ENCODE data around the gene RGS2.

RGS2 gene

GRCh38 chr1:192812420-192813209 is 3.8 kb downstream of the RGS2 start:
- DNase-seq: no peak
- in situ Hi-C loops (cut with HindIII; ENCODE audit: low pct_ligation_motif_present, low pct_unique_long_range_greater_than_20kb, low sequenced_read_pairs): loop anchor here (25.0 kb wide), 1 partner anchor 200 kb away; no protein-coding TSS in a partner anchor

DNA sequence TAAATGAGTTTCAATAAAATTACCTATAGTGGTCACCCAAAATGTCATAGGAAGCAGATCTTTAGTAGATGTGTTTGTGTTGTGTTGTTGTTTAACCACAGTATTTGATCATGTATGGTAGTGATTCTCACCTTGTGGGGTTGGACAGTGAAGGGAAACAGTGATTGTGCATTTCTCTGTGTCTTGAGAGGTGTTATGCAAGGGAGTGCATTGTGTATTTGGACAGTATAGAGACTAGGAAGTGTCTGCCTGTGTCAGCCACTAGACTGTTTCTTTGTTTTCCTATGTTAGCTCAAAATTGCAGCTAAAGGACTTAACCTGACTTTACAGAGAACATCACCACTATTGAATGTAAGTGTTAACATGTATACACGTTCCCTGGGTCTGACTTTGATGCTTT is 6.0 kb downstream of the RGS2 start:
- in situ Hi-C loops (cut with HindIII; ENCODE audit: low pct_ligation_motif_present, low pct_unique_long_range_greater_than_20kb, low sequenced_read_pairs): loop anchor here (25.0 kb wide), 1 partner anchor 197 kb away; no protein-coding TSS in a partner anchor
- no peak for DNase-seq

GRCh38 chr1:192817246-192817645 is 8.4 kb downstream of the RGS2 start:
- in situ Hi-C loops (cut with HindIII; ENCODE audit: low pct_ligation_motif_present, low pct_unique_long_range_greater_than_20kb, low sequenced_read_pairs): loop anchor here (25.0 kb wide), 1 partner anchor 195 kb away; no protein-coding TSS in a partner anchor
- DNase-seq: no peak

GRCh38 chr1:192821296-192821695 is 12.5 kb downstream of the RGS2 start:
- in situ Hi-C loops (cut with HindIII; ENCODE audit: low pct_ligation_motif_present, low pct_unique_long_range_greater_than_20kb, low sequenced_read_pairs): loop anchor here (25.0 kb wide), 1 partner anchor 191 kb away; no protein-coding TSS in a partner anchor
- DNase-seq: no peak

GRCh38 chr1:192824511-192824910 is 15.7 kb downstream of the RGS2 start:
- in situ Hi-C loops (cut with HindIII; ENCODE audit: low pct_ligation_motif_present, low pct_unique_long_range_greater_than_20kb, low sequenced_read_pairs): loop anchor here (25.0 kb wide), 1 partner anchor 188 kb away; no protein-coding TSS in a partner anchor
- no peak for DNase-seq

- peak; percentile 30 for DNase-seq
- in situ Hi-C loops (cut with HindIII; ENCODE audit: low pct_ligation_motif_present, low pct_unique_long_range_greater_than_20kb, low sequenced_read_pairs): no loop called here
Observed at GRCh38 chr1:192826791-192827546, 18.1 kb downstream of the RGS2 start.

DNA sequence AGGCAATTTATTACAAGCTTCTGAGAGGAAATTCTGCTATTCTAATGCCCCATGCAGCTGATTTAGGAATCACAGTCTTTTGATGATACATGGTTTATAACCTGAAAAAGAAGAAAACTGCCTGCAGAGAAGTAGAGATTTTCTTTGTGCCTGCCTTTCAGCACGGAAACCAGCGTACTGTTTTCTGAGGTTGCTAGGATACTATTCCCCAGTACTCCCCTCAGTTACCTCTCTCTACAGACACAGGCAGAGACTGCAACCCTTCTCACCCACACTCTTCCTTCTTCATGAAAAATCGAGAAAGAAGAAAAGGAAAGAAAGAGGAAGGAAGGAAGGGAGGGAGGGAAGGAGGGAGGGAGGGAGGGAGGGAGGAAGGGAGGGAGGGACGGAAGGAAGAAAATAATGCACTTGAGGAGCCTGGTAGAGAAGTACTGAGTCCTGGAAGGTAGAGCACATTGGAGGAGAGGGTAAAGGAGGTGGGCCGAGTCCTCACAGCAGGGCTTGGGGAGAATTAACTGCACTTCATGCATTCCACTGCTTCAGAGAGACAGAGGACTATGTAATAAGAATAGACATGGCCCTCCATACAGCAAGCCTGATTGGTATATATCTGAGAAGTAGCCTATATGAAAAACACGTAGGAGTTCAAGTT is 21.9 kb downstream of the RGS2 start:
- in situ Hi-C loops (cut with HindIII; ENCODE audit: low pct_ligation_motif_present, low pct_unique_long_range_greater_than_20kb, low sequenced_read_pairs): no loop called here
- DNase-seq: no peak

- in situ Hi-C loops (cut with HindIII; ENCODE audit: low pct_ligation_motif_present, low pct_unique_long_range_greater_than_20kb, low sequenced_read_pairs): no loop called here
- no peak for DNase-seq
Observed at GRCh38 chr1:192831706-192832355, 23.0 kb downstream of the RGS2 start.

DNA sequence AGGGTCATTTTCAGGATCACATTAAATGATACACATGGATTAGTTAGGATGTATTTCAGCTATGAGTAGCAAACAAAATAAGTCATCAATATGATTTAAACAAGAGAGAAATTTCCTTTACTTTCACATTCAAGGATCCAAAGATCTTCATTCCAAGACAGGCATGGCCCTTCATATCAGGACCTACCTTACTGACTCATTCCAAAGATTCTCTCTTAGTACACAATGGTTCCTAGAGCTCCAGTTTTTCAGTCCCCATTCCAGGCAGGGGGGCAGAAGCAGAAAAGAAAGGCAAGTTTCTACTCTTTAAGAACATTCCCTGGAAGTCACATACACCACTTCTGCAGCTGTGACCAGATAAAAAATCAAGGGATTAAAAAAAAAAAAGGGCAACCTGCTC is 23.7 kb downstream of the RGS2 start:
- in situ Hi-C loops (cut with HindIII; ENCODE audit: low pct_ligation_motif_present, low pct_unique_long_range_greater_than_20kb, low sequenced_read_pairs): no loop called here
- DNase-seq: no peak

GRCh38 chr1:192835116-192835515 is 26.3 kb downstream of the RGS2 start:
- DNase-seq: no peak
- in situ Hi-C loops (cut with HindIII; ENCODE audit: low pct_ligation_motif_present, low pct_unique_long_range_greater_than_20kb, low sequenced_read_pairs): no loop called here

DNA sequence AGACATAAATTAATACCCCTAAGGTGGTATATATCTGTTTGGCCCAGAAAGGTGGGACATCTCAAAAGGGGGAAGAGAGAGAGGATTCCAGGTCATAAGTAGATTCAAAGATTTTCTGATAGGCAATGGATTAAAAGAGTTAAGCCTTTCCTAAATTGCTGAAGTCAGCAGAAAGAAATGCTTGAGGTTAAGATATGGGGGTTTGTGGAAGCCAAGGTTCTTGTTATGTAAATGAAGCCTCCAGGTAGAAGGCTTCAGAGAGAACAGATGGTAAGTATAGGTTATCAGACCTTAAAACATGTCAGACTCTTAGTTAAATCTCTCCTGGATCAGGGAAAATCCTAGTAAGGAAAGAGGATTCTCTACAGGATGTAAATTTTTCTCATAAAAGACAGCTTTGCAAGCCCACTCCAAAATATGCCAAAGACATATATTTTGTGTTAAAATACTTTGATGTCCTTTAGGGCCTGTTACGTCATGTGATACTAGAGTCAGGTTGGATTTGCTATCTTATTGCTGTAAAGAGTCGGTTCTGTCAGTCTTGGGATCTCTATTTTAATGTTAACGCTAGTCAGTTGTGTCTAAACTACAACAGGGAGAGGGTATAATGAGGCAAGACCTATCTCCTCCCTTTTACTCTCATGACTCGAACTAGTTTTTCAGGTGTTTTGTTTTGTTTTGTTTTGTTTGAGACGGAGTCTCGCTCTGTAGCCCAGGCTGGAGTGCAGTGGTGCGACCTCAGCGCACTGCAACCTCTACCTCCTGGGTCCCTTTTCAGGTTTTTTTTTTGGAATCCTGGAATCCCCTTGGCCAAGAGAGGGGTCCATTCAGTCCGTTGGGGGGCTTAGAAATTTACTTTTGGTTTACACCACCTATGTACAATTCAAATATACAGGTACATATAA is 30.6 kb downstream of the RGS2 start:
- in situ Hi-C loops (cut with HindIII; ENCODE audit: low pct_ligation_motif_present, low pct_unique_long_range_greater_than_20kb, low sequenced_read_pairs): no loop called here
- DNase-seq: no peak

DNA sequence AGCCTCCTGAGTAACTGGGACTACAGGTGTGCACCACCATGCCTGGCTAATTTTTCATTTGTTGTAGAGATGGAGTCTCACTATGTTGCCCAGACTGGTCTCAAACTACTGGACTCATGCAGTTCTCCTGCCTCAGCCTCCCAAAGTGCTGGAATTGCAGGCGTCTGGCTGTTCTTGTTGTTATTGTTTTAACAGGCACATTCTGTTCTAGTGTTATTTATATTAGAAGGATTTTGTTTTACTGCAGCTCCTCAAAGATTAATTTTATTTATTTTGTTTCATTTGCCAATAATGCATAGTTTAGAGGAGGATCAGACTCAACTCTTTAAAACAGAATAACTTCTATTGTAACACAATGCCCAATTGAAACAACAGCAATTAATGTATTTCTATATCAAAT is 35.5 kb downstream of the RGS2 start:
- in situ Hi-C loops (cut with HindIII; ENCODE audit: low pct_ligation_motif_present, low pct_unique_long_range_greater_than_20kb, low sequenced_read_pairs): no loop called here
- no peak for DNase-seq

DNA sequence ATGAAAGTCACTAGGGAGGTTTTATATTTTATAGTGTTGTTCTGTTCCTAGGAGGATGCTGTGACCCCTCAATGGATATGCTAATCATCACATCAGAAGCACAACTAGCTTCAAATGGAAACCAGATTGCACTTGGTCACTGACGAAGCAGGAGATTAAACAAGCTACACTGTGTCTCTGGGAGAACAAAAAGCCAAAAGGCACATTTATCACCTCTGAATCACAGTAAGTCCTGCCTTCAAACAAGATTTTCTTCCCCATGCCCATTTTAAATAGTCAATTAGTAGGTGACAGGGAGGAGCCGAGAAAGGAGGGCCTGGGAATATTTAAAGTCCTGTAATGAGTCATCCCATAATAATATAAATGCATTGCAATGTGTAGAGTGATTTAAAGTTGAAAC is 38.1 kb downstream of the RGS2 start:
- in situ Hi-C loops (cut with HindIII; ENCODE audit: low pct_ligation_motif_present, low pct_unique_long_range_greater_than_20kb, low sequenced_read_pairs): no loop called here
- DNase-seq: no peak

- DNase-seq: no peak
- in situ Hi-C loops (cut with HindIII; ENCODE audit: low pct_ligation_motif_present, low pct_unique_long_range_greater_than_20kb, low sequenced_read_pairs): no loop called here
Observed at GRCh38 chr1:192849011-192849410, 40.2 kb downstream of the RGS2 start.

DNA sequence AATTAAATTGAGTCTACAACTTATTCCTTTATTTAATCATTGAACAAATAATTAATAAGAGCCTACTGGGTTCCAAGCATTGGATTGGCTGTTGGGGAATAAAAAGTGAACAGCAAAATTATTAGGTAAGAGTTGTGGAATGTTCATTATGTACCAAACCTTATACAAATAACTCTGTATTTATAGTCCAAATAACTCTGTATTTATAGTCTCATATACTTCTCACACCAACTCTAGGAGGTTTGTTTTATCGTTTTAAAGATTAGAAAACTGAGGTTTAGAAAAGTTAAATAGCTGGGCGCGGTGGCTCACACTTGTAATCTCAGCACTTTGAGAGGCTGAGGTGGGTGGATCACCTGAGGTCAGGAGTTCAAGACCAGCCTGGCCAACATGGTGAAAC is 40.6 kb downstream of the RGS2 start:
- no peak for DNase-seq
- in situ Hi-C loops (cut with HindIII; ENCODE audit: low pct_ligation_motif_present, low pct_unique_long_range_greater_than_20kb, low sequenced_read_pairs): no loop called here

DNA sequence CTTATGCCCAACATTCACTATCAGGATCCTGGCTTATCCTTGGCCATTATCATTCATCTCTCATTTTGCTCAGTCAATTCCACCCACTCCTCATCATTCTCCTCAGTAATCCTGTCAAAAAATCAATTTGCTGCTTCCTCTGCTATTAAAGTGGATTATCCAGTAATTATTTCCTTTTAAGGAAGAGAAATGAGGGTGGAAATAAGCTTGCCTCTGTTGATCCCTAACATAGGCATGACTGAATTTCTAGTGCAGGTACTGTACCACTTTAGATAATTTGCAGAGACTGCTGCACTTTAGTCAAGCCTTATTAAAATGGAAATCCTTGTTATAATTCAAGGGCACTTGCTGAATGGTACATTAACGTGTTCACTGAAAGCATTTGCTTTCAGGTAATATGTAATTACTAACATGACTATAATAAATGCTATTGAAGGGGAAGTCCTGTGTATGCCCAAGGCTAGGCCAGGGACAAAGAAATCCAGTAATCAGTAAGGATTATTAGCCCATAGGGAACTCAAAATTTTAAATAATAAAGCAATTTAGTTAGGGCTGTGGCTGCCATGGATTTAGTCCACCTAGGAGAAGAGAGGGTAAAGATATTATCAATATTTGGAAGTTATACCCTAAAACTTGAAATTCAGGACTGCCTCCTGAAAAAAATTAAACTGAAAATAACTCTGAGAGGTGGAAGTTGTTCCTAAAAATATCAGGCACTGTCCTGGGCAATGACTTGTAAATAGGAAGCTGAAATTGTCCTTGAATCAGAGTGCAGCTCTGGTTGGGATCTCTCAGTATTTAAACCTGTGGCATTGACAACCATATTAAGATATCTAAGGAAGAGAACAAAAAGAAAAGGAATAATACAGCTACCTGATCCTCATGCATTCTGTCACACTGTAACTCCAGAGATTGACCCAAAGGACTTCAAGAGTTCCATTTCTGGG is 43.4 kb downstream of the RGS2 start:
- in situ Hi-C loops (cut with HindIII; ENCODE audit: low pct_ligation_motif_present, low pct_unique_long_range_greater_than_20kb, low sequenced_read_pairs): no loop called here
- no peak for DNase-seq

- no peak for DNase-seq
- in situ Hi-C loops (cut with HindIII; ENCODE audit: low pct_ligation_motif_present, low pct_unique_long_range_greater_than_20kb, low sequenced_read_pairs): no loop called here
Observed at GRCh38 chr1:192858456-192858855, 49.6 kb downstream of the RGS2 start.
